Neural progenitor cell (in vitro differentiated cells): ENCODE data around the gene PTPRN2. TPM values are rescaled to one million over a fixed set of nuclear protein-coding genes. Genes with fewer than 3 reads are reported as not detected.
A peak's percentile ranks its signal among the peaks of the same experiment; 100 is the strongest.

Source experiments
- DNase-seq: peaks from one replicate; pipeline ENCODE4 v3.0.0-alpha.2; 2016; ENCODE audit warnings: low spot score
- H2AFZ ChIP-seq: fragments of 200-600 bp; sonication (generic); replicated peaks from 2 replicates; pipeline ENCODE4 v1.6.1; 2016; ENCODE audit warnings: antibody characterized with exemption
- H3F3A ChIP-seq: fragments of 200-600 bp; sonication (generic); 2 replicates; pipeline ENCODE4 v1.6.1; 2016; ENCODE audit warnings: antibody characterized with exemption, low read depth
- H3K27ac ChIP-seq: fragments of 200-600 bp; sonication (generic); 2 replicates; pipeline ENCODE4 v1.5.1; 2016; ENCODE audit warnings: mild to moderate bottlenecking
- H3K27me3 ChIP-seq: fragments of 200-600 bp; sonication (generic); 2 replicates; pipeline ENCODE4 v1.6.1; 2016; ENCODE audit warnings: mild to moderate bottlenecking, moderate library complexity
- H3K36me3 ChIP-seq: fragments of 200-600 bp; sonication (generic); 2 replicates; pipeline ENCODE4 v1.5.1; 2016
- H3K4me1 ChIP-seq: fragments of 200-600 bp; sonication (generic); 2 replicates; pipeline ENCODE4 v1.6.1; 2016; ENCODE audit warnings: mixed run types
- H3K4me2 ChIP-seq: fragments of 200-600 bp; sonication (generic); 2 replicates; pipeline ENCODE4 v1.6.1; 2016
- H3K4me3 ChIP-seq: fragments of 200-600 bp; sonication (generic); 2 replicates; pipeline ENCODE4 v1.5.1; 2016
- H3K79me2 ChIP-seq: fragments of 200-600 bp; sonication (generic); 2 replicates; pipeline ENCODE4 v1.6.1; 2016; ENCODE audit warnings: low read depth
- H3K9ac ChIP-seq: fragments of 200-600 bp; sonication (generic); 2 replicates; pipeline ENCODE4 v1.6.1; 2016
- H3K9me3 ChIP-seq: fragments of 200-600 bp; sonication (generic); 2 replicates; pipeline ENCODE4 v1.5.1; 2016; ENCODE audit warnings: low read depth
- H4K20me1 ChIP-seq: fragments of 200-600 bp; sonication (generic); 2 replicates; pipeline ENCODE4 v1.6.1; 2016; ENCODE audit warnings: low read depth
- H3K27ac Mint-ChIP-seq: 3 replicates; pipeline ENCODE4 v1.8.0; 2021; ENCODE audit warnings: mixed read lengths
- H3K27me3 Mint-ChIP-seq: 2 replicates; pipeline ENCODE4 v1.8.0; 2022; ENCODE audit warnings: low read depth, mild to moderate bottlenecking, inconsistent platforms, moderate library complexity, mixed read lengths; ENCODE audit not compliant: insufficient read depth
- H3K36me3 Mint-ChIP-seq: 3 replicates; pipeline ENCODE4 v1.8.0; 2021; ENCODE audit warnings: mixed read lengths
- H3K4me1 Mint-ChIP-seq: 3 replicates; pipeline ENCODE4 v1.8.0; 2021; ENCODE audit warnings: mixed read lengths
- H3K4me3 Mint-ChIP-seq: 3 replicates; pipeline ENCODE4 v1.8.0; 2021; ENCODE audit warnings: mild to moderate bottlenecking, moderate library complexity, mixed read lengths
- H3K9me3 Mint-ChIP-seq: 3 replicates; pipeline ENCODE4 v1.8.0; 2020; ENCODE audit warnings: mixed read lengths
- CTCF ChIP-seq: fragments of 200-600 bp; sonication (generic); IDR thresholded peaks from 2 replicates; pipeline ENCODE4 v1.5.1; 2017; ENCODE audit warnings: antibody characterized with exemption, mild to moderate bottlenecking
- EZH2 ChIP-seq: fragments of 200-600 bp; sonication (generic); IDR thresholded peaks from 2 replicates; pipeline ENCODE4 v1.6.1; 2017; ENCODE audit warnings: antibody characterized with exemption, mild to moderate bottlenecking, moderate library complexity
- EZH2phosphoT487 ChIP-seq: fragments of 200-600 bp; sonication (generic); IDR thresholded peaks from 2 replicates; pipeline ENCODE4 v1.6.1; 2017; ENCODE audit warnings: antibody characterized with exemption
- total RNA-seq: library from RNA; depleted of rRNA; stranded (reverse); fragments of >200 nt; gene quantifications from 2 replicates; pipeline ENCODE4 v1.2.3, GENCODE V29; 2015; ENCODE audit warnings: low replicate concordance

The PTPRN2 gene
- total RNA-seq, 1 donor from 2014 or later: 3.0 TPM

DNA sequence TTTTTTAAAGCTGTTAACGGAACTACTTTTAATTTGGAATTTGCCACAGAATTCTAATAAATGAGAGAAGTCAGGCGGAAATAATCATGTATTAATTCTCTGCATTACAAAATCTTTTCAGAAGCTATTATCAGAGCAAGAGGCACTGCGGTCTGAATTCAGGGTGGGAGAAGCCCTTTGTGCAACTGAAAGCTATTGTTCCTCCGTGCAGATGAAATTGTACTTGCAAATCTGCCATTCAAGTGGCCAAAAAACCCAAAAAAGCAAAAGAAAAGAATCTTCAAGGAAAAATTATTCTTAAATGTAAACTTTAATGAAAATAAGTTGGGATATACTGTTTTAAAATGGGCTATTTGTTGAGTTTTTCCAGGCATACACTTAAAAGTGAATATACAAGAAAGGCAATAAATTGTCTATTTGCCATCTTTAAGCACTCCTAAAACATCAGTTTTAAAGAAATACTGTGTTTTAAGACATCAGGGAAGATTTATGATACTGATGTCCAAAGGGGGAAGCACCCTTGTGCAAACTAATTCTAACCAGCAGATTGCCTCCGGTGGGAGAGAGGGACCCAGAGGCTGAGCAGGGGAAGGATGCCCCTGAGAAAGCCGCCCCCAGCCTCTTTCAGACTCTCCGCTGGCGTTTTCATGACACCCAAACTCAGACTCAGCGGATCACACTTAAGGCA, 899.6 kb downstream of the PTPRN2 start:
- Histone ChIP-seq H3K4me1 (peaks cover 75% of the 10 kb centered on the region), H3K36me3 (no peaks in the 10 kb centered on the region), H3F3A (peaks cover 62% of the 10 kb centered on the region), H3K9ac (no peak overlapping the region), H2AFZ (no peak overlapping the region), H3K9me3 (no peaks in the 10 kb centered on the region), H3K4me3 (peak overlapping the region; percentile 76), H3K27ac (no peak overlapping the region), H3K4me2 (peak overlapping the region; percentile 95), H4K20me1 (peaks cover 72% of the 10 kb centered on the region), H3K27me3 (peaks cover 97% of the 10 kb centered on the region), H3K79me2 (peaks cover 27% of the 10 kb centered on the region)
- TF ChIP-seq EZH2phosphoT487: no peak
- TF ChIP-seq EZH2: no peak
- TF ChIP-seq CTCF: no peak
- no peaks in the 10 kb centered on the region for H3K9me3 Mint-ChIP-seq
- H3K36me3 Mint-ChIP-seq: peaks cover 22% of the 10 kb centered on the region
- H3K27ac Mint-ChIP-seq: peak overlapping the region; percentile 46
- peaks cover 15% of the 10 kb centered on the region for H3K27me3 Mint-ChIP-seq
- H3K4me3 Mint-ChIP-seq: peak overlapping the region; percentile 98
- DNase-seq: peak; percentile 59
- H3K4me1 Mint-ChIP-seq: peaks cover 46% of the 10 kb centered on the region

GRCh38 chr7:157687158-157687557, 900.5 kb downstream of the PTPRN2 start:
- H3K4me3 Mint-ChIP-seq: peak overlapping the region; percentile 98
- Histone ChIP-seq H3K36me3 (no peaks in the 10 kb centered on the region), H3K79me2 (peaks cover 27% of the 10 kb centered on the region), H3K9ac (no peak overlapping the region), H3K27ac (no peak overlapping the region), H4K20me1 (peaks cover 80% of the 10 kb centered on the region), H3K4me2 (peak overlapping the region; percentile 95), H3K4me3 (peak overlapping the region; percentile 76), H3K4me1 (peaks cover 75% of the 10 kb centered on the region), H3K27me3 (peaks cover 97% of the 10 kb centered on the region), H3K9me3 (no peaks in the 10 kb centered on the region), H3F3A (peaks cover 62% of the 10 kb centered on the region), H2AFZ (no peak overlapping the region)
- peak; percentile 4 for DNase-seq
- TF ChIP-seq CTCF (no peak), EZH2phosphoT487 (no peak), EZH2 (peak; percentile 13)
- H3K27me3 Mint-ChIP-seq: peaks cover 15% of the 10 kb centered on the region
- peak overlapping the region; percentile 66 for H3K27ac Mint-ChIP-seq
- H3K9me3 Mint-ChIP-seq: no peaks in the 10 kb centered on the region
- H3K36me3 Mint-ChIP-seq: peaks cover 30% of the 10 kb centered on the region
- H3K4me1 Mint-ChIP-seq: peaks cover 50% of the 10 kb centered on the region

DNA sequence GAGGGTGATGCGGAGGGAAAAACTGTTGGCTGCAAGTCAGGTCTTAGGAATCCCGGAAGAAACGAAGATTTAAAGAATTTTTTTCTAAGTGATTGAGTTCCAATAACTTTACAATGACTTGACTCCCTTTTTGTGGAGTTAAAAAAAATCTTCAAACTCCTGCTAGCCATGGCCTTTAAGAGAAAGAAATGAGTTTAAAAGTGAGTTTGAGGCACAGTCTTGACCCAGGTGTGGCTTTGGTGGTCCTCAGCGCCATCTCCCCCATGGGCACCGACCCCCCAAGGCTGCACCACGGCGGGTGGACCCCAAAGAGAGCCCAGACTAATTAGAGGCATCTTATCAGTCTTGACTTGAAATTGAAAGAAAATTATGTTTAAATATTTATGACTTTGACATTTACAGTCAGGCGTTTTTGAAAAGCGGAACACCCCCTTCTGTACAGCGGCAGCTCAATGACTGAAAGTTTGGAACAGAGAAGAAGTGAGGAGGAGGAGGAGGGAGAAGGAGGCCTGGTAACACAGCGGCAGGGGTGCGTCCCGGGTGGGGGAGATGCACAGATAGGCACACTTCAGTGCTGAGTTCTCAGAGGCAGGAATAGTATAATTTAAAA, 901.2 kb downstream of the PTPRN2 start:
- Histone ChIP-seq H3K4me3 (peak overlapping the region; percentile 55), H2AFZ (no peak overlapping the region), H3K4me1 (peaks cover 75% of the 10 kb centered on the region), H3K4me2 (peak overlapping the region; percentile 95), H3K9ac (no peak overlapping the region), H3K27ac (no peak overlapping the region), H3K36me3 (no peaks in the 10 kb centered on the region), H4K20me1 (peaks cover 85% of the 10 kb centered on the region), H3K27me3 (peaks cover 97% of the 10 kb centered on the region), H3F3A (peaks cover 59% of the 10 kb centered on the region), H3K79me2 (peaks cover 27% of the 10 kb centered on the region), H3K9me3 (no peaks in the 10 kb centered on the region)
- TF ChIP-seq EZH2: no peak
- TF ChIP-seq CTCF: no peak
- TF ChIP-seq EZH2phosphoT487: peak; percentile 13
- H3K27ac Mint-ChIP-seq: peak overlapping the region; percentile 4
- peak overlapping the region; percentile 98 for H3K4me3 Mint-ChIP-seq
- no peaks in the 10 kb centered on the region for H3K9me3 Mint-ChIP-seq
- H3K4me1 Mint-ChIP-seq: peaks cover 56% of the 10 kb centered on the region
- peak; percentile 13 for DNase-seq
- H3K36me3 Mint-ChIP-seq: peaks cover 37% of the 10 kb centered on the region
- peaks cover 15% of the 10 kb centered on the region for H3K27me3 Mint-ChIP-seq
